Effector CD8-positive, alpha-beta T cell (primary cell): Measurements from ENCODE around the gene RPTN.

Experiments used
- DNase-seq: peaks from one replicate; lab custom pipeline; 2025; lab: John Stamatoyannopoulos, UW

Gene RPTN

GRCh38 chr1:152110860-152111514 is 48.0 kb downstream of the RPTN start:
- DNase-seq: no peak

GRCh38 chr1:152110365-152110859 is 48.6 kb downstream of the RPTN start:
- no peak for DNase-seq

GRCh38 chr1:152109998-152110294 is 49.1 kb downstream of the RPTN start:
- DNase-seq: no peak

- no peak for DNase-seq
Measured at GRCh38 chr1:152109231-152109997, 49.6 kb downstream of the RPTN start.

GRCh38 chr1:152108882-152109222 is 50.2 kb downstream of the RPTN start:
- DNase-seq: no peak

GRCh38 chr1:152107984-152108881 is 50.8 kb downstream of the RPTN start:
- no peak for DNase-seq

- DNase-seq: no peak
Measured at GRCh38 chr1:152107031-152107983, 51.7 kb downstream of the RPTN start.

- no peak for DNase-seq
Measured at GRCh38 chr1:152104854-152105253, 54.2 kb downstream of the RPTN start.
